GM18909 (cell line): ENCODE data around the gene DCLRE1A.

Experiments used
- ATAC-seq: cut with Tn5 transposase; IDR thresholded peaks from one replicate; pipeline ENCODE4 v1.9.1; 2021; ENCODE audit warnings: mild to moderate bottlenecking; ENCODE audit not compliant: unreplicated experiment, poor library complexity

DCLRE1A gene

DNA sequence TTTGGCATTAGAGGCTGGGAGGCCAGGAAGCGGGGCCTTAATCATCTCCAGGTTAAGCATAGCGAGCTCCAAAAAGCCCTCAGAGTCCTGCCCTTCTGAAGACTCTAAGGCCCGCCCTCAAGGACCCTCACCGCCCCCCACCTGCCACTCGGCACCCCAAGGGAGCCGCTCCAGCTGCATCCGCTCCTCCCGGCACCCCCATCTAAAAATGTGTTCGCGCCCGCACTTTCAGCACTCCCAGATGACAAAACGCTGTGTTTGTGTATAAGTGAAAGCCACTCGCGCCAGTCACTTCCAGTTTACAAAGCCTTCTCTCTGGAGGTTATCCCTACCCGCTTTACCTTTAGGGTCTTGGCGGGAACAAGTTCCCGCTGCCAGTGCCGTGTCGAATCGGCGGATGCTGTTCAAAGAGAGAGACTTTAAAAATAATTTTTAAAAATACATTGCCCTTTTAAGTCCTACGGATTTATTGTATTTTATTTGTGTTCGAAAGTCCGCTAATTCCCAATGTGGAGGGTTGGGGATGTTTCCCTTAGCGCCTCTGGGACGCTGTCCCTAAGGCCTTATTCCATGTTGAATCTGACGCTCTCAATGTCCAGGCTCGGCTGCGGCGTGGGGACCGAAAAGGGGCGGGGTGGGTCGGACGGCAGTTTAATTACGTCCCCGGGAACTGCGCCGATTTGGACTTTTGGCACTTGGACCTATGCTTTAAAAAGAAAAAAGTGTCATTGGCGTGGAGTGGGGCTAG, at the start of gene DCLRE1A, which contains the start of gene NHLRC2:
Gene DCLRE1A (minus strand): TSS at position 70 of the 748 bp plus-strand sequence. CDS start 900 bp downstream, outside the sequence.
Gene NHLRC2 (plus strand): TSS at position 649 of the 748 bp plus-strand sequence. CDS start 212 bp downstream, outside the sequence.
- ATAC-seq: peak; percentile 49

DNA sequence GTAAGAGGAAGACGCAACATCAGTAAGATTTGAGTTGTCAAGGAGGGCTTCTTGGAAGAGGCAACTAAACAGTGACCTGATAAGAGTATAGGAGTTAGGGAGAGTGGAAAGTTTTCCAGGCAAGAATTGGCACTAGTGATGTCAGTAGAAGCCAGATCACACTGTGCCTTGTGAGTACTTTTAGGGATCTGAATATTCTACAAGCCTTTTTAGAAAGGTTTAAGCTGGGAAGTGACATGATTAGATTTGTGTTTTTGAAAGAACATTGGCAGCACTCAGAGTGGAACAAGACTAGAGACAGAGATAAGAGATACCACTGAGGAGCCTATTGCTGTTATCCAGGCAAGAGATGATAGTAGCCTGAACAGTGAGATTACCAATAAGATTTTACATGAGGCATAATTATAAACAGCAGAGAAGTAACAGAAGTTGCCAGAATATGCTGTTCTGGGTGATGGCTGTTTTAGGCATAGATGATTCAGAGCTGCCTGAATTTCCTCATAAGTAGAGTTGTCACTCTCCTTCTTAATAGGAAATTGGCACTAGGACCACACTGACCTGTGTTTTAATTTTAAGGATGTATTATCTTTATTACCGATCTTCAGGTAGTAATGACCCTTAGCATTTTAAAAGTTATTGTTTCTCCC, 46.2 kb upstream of the DCLRE1A start:
- no peak for ATAC-seq

DNA sequence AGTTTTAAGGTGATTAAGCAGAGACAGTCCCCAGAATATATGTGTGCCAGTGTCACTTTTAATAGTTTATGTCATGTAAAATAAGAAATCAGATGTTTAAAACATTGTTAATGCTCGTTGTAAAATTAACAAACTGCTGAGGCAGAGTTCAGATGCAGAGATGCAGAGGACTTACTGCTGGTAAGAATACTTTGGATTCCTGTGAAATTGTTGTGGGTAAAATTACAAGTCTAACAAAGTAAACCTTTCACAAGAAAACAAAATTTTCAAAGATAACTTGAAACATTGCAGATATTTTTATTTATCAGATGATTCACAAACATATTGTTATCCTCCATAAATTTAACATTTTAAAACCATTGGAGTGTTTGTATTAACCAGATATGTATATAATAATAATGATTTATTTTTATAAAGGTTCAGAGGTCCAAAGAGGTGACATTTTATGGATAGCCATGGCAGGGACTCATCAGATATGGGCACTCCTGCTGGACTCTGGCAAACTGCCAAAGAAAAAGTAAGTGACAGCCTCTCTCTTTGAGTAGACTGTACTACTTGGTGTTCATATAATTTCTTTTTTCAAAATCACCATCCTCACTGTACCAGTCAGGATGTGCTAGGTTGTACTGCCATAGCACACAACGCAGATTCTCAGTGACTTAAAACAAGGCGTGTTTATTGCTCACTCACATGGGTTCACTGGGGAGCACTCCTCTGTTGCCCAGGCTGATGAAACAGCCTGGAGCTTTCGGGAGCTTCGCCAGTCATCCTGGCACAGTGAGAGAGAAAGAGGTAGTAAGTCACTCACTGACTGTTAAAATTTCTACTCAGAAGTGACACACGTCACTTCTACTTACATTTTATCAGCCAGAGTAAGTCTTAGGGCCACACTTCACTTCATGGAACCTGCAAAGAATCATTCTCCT, 44.1 kb upstream of the DCLRE1A start:
- ATAC-seq: no peak

DNA sequence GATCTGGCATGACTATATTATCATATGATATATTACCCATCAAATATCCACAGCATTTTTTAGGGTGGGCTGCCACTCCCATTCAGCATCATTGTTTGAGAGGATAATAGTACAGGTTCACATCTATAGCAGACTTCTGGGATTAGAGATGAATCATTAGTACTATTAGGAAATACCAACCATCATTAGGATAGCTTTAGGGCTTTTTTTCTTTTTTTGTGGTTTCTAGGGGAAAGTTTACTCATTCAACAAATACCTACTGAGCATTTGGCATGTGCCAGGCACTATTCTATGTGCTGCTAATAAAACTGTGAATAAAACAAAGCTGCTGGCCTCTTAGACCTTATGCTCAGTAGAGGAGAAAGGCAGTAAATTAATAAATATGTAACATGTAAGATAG, 41.1 kb upstream of the DCLRE1A start:
- ATAC-seq: no peak

DNA sequence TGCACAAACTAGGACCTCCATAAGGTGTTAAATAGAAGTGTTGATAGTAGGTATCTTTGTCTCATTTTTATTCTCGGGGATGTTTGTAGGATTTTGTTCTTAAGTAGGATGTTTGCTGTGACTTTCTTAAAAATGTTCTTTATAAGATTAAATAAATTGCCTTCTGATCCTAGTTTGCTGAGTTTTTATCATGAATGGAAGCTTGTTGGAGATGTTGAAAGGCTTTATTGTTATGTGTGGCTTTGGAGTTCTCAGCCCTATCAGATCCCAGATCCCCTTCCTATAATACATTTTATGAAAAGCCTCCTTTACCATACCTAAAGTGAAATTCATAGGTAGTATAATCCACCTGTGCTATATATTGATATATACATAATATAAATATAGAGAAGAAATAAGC, 40.7 kb upstream of the DCLRE1A start:
- no peak for ATAC-seq

DNA sequence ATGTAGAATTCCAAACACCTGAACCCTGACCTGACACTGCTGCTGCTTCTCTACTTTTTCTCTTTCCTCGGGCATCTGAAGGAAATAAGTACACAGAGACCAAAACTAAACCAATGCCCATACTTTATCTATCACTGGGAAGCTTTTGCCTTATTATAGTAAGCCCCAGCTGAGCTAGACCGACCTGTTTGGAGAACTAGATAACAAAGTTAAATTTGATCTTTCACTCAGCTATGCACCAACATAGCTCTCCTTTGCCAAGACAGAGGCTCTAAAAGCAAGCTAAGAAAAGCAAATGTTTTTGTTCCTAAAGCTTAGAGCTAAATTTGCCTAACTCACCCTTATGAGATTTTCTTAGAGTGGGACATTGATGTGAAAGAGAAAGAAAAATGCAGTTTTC, 39.7 kb upstream of the DCLRE1A start:
- ATAC-seq: no peak

DNA sequence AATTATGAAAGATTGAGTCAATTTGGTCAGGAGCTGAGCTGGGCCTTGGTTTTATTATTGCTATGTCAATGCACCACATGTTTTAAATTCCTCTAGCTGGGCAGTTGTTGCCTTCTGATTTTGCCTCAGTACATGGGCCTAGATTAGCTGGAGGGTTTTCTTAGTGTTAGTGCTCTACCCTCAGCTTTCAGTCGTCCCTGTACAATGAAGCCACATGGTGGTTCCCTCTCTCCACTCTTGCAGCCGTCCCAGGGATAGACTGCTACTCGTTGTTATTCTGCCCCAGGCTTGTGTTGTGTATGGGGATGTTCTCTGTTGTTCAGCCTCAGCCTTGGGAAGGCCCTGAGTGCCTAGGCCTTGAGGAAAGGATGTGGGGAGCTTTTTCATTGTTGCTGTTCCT, 37.6 kb upstream of the DCLRE1A start:
- ATAC-seq: no peak

DNA sequence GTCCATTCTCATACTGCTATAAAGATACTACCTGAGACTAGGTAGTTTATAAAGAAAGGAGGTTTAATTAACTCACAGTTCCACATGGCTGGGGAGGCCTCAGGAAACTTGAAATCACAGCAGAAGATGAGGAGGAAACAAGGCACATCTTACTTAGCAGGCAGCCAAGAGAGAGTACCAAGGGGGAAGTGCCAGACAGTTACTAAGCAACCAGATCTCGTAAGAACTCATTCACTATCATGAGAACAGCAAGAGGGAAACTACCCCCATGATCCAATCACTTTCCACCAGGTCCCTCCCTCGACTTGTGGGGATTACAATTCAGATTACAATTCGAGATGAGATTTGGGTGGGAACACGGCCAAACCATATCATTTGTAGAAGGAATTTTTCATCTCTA, 36.9 kb upstream of the DCLRE1A start:
- no peak for ATAC-seq

DNA sequence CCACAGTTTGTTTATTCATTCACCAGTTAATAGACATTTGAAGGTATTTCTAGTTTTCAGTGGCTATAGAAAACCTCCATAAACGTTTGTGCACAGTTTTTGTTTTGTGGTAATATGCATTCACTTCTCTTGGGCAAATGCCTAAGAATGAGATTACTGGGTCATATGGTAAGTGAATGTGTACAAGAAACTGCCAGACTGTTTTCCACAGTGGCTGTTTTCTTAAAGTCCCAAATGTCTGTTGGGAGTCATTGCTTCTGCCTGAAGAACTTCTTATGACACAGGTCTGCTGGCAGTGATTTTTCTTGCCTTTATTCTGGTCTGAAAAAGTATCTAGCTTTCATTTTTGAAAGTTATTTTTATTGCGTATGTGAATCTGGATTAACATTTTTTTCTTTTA, 36.0 kb upstream of the DCLRE1A start:
- ATAC-seq: no peak

DNA sequence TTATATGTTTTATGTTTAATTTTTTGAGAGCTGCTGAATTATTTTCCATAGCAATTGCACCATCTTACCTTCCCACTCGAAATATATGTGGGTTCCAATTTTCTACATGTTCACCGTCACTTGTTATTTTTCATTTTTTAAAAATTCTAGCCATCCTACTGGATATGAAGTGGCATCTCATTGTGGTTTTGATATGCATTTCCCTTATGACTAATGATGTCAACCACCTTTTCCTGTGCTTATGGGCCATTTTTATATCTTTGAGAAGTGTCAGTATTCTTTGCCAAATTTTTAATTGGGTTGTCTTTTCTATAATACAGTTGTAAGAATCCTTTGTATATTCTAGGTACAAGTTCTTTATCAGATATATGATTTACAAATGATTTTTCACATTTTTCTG, 28.4 kb upstream of the DCLRE1A start:
- no peak for ATAC-seq

DNA sequence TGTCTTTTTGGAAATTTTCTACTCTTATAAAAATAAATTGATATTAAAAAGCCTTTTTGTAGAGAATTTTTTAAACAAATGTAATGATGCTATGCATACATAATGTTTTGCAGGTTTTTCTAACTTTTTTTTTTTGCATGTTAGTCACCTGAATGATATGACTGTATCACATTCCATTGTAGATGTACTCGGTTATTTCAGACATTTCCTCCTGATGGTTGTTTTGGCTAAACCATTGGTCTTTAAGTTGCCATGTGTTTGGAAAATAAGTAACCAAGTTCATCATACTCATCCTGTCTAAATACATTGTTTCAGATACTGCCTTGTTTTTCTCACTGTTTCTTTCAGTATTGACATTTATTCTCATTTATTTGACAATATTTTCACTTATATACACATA, 26.4 kb upstream of the DCLRE1A start:
- peak; percentile 38 for ATAC-seq

DNA sequence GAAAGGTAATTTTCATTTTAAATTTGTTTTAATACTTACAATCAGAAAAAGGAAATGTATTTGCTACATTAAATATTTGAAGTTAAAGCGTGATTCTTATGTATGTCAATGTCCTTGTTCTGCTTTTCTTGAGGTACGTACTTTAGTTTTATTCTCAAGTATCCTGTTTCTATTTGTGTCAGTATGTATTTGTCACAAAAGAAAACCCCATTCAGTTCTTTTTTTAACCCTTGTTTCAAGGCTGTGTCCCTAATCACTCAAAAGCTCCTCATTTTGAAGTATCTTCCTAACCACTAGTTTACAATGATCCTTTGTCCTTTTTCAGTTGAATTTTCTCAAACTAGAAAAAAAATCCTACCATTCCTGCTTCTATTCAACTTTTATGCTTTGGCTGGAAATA, 25.8 kb upstream of the DCLRE1A start:
- ATAC-seq: peak; percentile 80

DNA sequence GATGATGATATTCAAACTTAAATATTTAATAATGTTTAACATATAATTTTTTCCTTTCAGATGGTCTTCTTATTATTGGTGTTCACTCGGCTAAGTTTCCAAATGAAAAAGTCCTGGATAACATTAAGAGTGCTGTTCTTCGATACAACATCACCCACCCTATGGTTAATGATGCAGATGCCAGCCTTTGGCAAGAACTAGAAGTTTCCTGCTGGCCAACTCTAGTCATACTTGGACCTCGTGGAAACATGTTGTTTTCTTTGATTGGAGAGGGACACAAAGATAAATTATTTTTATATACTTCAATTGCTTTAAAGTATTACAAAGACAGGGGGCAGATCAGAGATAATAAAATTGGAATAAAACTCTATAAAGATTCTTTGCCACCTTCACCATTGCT, 22.6 kb upstream of the DCLRE1A start:
- ATAC-seq: no peak

DNA sequence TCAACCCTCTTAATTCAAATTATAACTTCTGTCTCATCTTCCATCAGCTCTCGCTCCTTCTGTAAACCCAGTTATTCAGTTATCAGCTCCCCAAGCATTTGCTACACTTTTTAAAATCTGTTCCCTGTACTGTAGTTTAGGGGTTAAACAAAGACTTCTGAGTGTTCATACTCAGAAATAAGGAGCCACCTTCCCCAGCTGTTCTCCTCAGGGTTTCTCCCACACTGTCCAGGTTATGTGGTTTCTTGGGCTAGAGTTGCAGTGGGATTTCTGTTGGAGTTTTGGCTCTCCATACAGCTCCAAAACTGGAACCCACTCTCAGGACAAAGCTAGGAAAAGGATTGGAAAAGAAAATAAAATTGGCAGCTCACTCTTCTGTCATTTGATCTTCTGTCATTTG, 21.3 kb upstream of the DCLRE1A start:
- ATAC-seq: no peak

DNA sequence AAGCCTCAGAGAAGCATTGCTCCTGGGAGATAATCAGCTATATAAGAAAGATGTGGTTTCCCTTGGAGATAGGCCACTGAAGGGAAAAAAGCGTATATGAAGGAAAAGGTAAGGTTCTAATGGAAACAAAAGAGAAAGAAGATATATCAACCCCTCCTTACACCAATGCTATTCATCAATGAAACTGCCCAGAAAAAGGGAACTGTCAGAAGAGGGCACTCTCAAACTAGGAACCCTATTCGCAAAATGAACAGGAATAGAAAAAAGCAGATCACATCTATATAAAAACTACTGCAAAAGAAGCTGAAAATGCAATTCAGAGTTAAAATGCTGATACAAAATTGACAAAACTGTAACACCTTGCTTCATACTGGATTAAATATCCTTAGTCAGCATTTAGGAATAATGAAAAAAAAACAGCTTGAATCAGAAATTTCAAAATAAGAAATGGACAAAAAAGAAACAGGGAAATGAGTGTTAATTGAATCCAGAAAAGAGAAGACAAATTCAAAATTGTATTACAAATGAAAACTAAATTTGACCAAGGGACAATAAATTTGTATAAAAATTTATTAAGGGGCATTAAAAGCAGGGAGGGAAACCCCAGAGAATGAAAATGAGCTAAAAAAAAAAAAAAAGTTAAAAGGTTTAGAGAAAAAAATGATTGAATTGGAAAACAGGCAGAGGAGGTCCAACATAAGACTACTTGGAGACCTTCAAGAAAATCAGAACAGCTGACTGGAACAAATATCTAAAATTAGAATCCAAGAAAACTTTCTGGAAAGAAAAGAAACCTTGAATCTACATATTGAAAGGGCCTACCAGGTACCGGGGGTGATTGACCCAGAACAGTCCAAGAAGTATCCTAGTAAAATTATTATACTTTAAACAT, 18.5 kb upstream of the DCLRE1A start:
- no peak for ATAC-seq

DNA sequence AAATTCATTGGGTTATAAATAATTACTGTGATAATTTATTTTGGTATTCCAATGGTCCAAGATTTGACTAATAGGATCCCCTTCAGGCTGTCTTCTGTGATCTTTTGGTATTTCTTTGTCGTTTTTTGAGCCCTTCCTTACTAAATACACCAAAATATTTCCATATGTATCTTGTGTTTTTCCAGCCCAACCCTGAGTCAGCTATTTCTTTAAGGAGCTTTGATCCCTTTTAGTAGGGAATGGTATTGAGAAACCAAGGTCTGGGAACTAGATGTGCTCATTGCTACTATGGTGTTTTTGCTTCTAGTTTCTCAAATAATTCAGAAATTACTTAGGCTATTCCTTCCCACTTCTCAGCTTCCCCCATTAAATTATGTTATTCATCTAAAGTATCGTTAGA, 15.9 kb upstream of the DCLRE1A start:
- no peak for ATAC-seq

DNA sequence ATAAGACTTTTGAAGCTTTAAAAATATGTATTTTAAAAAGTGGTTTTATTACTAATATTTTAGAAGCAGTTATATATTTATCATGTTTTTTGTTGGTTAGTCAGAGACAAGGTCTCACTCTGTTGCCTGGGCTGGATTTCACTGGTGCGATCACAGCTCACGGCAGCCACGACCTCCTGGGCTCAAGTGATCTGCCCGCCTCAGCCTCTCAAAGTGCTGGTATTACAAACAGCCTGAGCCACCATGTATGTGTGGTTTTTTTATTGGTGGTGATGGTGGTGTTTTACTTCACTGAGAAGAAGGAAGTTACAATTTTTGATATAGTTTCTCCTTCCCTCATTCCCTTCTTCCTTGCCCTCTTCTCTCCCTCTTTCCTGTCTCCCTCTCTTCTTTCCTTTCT, 14.0 kb upstream of the DCLRE1A start:
- no peak for ATAC-seq

DNA sequence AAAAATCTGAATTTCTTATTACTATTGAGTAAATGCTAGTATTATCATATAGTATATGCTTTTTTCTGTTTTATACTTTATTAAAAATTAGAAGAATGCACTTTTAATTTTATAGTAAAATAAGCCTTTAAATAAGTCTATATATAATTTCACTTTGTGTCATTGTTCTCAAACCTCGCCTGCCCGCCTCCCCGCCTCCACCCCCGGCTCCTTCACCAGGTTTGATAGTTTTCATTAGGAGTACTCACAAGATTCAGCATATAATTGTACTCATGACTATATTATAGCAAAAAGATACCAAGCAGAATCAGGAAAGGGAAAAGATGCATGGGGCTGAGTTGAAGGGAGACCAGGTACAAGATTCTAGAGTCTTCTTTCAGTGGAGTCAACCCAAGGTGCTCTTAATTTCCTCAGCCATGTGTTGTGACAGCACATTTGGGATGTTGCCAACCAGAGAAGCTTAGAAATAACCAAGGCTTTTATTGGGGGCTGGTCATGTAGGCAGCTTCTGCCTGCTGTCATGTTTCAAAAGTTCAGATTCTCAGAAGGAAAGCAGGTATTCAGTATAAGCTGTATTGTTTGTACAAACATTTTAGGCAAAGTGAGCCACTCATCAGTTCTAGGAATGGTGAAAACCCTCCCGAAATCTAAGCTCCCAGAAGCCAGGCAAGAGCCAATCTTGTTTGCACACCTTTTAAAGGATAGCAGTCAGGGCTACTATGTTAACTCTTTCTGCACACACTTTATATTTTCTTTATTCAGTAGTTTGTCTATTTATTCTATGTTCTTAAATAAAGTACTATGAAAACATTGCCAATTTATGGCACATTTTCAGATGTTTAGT, 12.9 kb upstream of the DCLRE1A start:
- no peak for ATAC-seq

DNA sequence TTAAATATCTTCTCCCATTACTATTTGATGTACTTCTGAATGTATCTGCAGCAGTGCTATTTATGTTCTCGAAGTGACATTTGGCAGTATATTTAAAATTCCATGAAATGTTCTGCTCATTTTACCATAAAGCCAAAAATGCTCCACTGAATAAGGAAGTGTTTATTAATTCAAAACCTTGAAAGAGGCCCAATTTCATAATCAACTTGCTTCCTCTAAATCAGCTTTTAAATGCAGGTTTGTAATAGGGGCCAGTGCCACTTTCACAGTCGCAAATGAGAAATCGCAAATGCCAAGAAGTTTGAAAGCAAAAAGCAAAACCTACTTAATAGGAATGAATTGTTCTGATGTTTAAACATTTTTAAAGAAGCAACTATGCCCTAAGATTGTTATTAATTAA, 12.0 kb upstream of the DCLRE1A start:
- ATAC-seq: no peak
